ENCODE measurements around the gene PTPRQ.

Gene PTPRQ

DNA sequence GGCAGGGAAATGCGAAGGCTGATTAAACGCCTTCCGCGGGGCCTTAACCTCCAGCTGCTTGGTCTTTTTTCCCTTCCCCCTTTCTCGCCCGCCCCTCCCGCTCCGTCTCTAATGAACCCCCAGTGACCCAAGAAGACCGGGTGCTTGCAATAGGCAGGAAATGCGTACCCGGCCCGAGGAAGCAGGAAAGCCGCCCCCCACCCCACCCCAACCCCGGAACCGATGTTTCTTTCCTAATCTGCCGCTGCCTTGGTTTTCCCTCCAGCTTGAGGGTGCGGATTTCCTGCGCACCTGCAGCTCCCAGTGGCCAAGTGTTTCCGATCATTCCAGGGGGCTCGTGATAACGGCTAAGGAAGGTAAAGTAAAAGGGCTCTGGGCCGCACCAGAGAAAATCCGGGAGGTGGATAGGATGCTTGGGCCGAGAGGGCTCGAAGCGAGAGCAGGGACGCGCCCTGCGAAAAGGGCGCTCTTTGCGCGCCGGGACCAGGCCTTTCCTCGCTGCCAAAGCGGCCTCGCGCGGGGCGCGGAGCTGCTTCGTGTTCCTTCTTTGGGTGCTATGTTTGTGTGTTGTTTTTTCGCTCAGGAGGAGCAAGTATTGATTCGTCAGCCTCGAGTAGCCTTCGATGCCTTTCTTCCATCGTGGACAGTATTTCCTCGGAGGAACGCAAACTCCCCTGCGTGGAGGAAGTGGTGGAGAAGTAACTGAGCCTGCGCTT lies 264.4 kb downstream of the PTPRQ start (continued):
- TF ChIP-seq ZBTB17 (tag by site-specific recombination; IDR thresholded peaks at IDR 0.05) (no peak), HOXD13 (CRISPR knock-in tag; IDR thresholded peaks at IDR 0.05; ENCODE audit: borderline replicate concordance) (no peak), GLI2 (tag by site-specific recombination; IDR thresholded peaks at IDR 0.05; ENCODE audit: borderline replicate concordance, low read depth) (no peak), ZNF558 (tag by site-specific recombination; IDR thresholded peaks at IDR 0.05) (no peak), ZNF596 (tag by site-specific recombination; IDR thresholded peaks at IDR 0.05) (no peak), ZNF654 (tag by site-specific recombination; IDR thresholded peaks at IDR 0.05; ENCODE audit: low read depth) (no peak)
- TF ChIP-seq, protein P1, sequence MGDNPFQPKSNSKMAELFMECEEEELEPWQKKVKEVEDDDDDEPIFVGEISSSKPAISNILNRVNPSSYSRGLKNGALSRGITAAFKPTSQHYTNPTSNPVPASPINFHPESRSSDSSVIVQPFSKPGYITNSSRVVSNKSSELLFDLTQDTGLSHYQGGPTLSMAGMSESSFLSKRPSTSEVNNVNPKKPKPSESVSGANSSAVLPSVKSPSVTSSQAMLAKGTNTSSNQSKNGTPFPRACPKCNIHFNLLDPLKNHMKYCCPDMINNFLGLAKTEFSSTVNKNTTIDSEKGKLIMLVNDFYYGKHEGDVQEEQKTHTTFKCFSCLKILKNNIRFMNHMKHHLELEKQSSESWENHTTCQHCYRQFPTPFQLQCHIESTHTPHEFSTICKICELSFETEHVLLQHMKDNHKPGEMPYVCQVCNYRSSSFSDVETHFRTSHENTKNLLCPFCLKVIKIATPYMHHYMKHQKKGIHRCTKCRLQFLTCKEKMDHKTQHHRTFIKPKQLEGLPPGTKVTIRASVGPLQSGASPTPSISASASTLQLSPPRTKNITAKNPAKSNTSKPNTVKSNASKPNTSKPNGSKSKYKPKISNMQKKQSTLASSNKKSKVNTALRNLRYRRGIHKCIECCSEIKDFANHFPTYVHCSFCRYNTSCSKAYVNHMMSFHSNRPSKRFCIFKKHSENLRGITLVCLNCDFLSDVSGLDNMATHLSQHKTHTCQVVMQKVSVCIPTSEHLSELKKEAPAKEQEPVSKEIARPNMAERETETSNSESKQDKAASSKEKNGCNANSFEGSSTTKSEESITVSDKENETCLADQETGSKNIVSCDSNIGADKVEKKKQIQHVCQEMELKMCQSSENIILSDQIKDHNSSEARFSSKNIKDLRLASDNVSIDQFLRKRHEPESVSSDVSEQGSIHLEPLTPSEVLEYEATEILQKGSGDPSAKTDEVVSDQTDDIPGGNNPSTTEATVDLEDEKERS (tag by site-specific recombination; IDR thresholded peaks at IDR 0.05), result no peak
- TF ChIP-seq, protein P2, sequence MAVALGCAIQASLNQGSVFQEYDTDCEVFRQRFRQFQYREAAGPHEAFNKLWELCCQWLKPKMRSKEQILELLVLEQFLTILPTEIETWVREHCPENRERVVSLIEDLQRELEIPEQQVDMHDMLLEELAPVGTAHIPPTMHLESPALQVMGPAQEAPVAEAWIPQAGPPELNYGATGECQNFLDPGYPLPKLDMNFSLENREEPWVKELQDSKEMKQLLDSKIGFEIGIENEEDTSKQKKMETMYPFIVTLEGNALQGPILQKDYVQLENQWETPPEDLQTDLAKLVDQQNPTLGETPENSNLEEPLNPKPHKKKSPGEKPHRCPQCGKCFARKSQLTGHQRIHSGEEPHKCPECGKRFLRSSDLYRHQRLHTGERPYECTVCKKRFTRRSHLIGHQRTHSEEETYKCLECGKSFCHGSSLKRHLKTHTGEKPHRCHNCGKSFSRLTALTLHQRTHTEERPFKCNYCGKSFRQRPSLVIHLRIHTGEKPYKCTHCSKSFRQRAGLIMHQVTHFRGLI (tag by site-specific recombination; IDR thresholded peaks at IDR 0.05), result no peak

DNA sequence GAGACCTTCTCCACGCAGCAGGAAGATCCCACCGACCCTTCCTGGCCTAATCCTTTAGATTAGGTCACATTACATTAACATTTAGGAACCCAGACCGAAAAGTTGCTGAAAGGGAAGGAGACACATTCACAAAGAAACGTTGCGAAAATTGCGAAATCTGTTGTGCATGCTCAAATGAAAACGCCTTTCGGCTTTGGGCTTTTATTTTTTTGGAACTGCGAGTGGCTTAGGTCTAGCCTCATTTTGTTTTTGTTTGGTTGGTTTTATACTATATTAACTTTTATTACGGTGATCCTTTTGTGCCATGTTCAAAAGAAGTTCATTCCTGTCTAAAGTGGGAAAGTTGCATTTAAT lies 264.9 kb downstream of the PTPRQ start:
- no peaks in the 10 kb centered on the region for H3K36me3 ChIP-seq (ENCODE audit: control insufficient read depth in 2 of 2, insufficient read depth in 1 of 2, low read length in 2 of 2)
- no peak overlapping the region for H3K27ac ChIP-seq (ENCODE audit: extremely low read depth, low read depth, low read length)
- H3K9me3 ChIP-seq (ENCODE audit: control insufficient read depth, insufficient read depth, low read depth, low read length), result no peaks in the 10 kb centered on the region
- no peak overlapping the region for H3K4me3 ChIP-seq (ENCODE audit: low read depth, low read length)
- ChIA-PET CTCF (no interaction called here), POLR2A (interaction anchor here (0.6 kb wide), 1 partner anchor 1124 kb away, joined by 9 read pairs; no protein-coding TSS in a partner anchor)
- TF ChIP-seq ZNF571 (tag by site-specific recombination; IDR thresholded peaks at IDR 0.05), result no peak
- TF ChIP-seq GLIS2 (tag by site-specific recombination; IDR thresholded peaks at IDR 0.05), result no peak
- no peak for TF ChIP-seq ZNF174 (tag by site-specific recombination; IDR thresholded peaks at IDR 0.05)
- no peak for TF ChIP-seq ZNF391 (tag by site-specific recombination; IDR thresholded peaks at IDR 0.05; ENCODE audit: borderline replicate concordance, low read depth)
- no peak for TF ChIP-seq ZNF670 (tag by site-specific recombination; IDR thresholded peaks at IDR 0.05; ENCODE audit: low read depth)
- TF ChIP-seq IKZF3 (tag by site-specific recombination; IDR thresholded peaks at IDR 0.05), result no peak
- no peak for TF ChIP-seq KLF9 (tag by site-specific recombination; IDR thresholded peaks at IDR 0.05; ENCODE audit: low read depth)
- no peak for TF ChIP-seq GFI1B (tag by site-specific recombination; IDR thresholded peaks at IDR 0.05)
- TF ChIP-seq ZBTB1 (tag by site-specific recombination; IDR thresholded peaks at IDR 0.05), result no peak
- TF ChIP-seq ZNF266 (tag by site-specific recombination; IDR thresholded peaks at IDR 0.05; ENCODE audit: low read depth), result no peak
- TF ChIP-seq, protein P3, sequence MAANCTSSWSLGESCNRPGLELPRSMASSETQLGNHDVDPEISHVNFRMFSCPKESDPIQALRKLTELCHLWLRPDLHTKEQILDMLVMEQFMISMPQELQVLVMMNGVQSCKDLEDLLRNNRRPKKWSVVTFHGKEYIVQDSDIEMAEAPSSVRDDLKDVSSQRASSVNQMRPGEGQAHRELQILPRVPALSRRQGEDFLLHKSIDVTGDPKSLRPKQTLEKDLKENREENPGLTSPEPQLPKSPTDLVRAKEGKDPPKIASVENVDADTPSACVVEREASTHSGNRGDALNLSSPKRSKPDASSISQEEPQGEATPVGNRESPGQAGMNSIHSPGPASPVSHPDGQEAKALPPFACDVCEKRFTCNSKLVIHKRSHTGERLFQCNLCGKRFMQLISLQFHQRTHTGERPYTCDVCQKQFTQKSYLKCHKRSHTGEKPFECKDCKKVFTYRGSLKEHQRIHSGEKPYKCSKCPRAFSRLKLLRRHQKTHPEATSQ (tag by site-specific recombination; IDR thresholded peaks at IDR 0.05), result no peak
- TF ChIP-seq ZNF132 (tag by site-specific recombination; IDR thresholded peaks at IDR 0.05; ENCODE audit: borderline replicate concordance), result no peak
- TF ChIP-seq ZNF10 (tag by site-specific recombination; IDR thresholded peaks at IDR 0.05), result no peak
- TF ChIP-seq, protein P4, sequence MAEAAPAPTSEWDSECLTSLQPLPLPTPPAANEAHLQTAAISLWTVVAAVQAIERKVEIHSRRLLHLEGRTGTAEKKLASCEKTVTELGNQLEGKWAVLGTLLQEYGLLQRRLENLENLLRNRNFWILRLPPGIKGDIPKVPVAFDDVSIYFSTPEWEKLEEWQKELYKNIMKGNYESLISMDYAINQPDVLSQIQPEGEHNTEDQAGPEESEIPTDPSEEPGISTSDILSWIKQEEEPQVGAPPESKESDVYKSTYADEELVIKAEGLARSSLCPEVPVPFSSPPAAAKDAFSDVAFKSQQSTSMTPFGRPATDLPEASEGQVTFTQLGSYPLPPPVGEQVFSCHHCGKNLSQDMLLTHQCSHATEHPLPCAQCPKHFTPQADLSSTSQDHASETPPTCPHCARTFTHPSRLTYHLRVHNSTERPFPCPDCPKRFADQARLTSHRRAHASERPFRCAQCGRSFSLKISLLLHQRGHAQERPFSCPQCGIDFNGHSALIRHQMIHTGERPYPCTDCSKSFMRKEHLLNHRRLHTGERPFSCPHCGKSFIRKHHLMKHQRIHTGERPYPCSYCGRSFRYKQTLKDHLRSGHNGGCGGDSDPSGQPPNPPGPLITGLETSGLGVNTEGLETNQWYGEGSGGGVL (tag by site-specific recombination; IDR thresholded peaks at IDR 0.05), result no peak
- TF ChIP-seq, protein P2 (tag by site-specific recombination; IDR thresholded peaks at IDR 0.05), result no peak
- no peak for TF ChIP-seq SALL2 (tag by site-specific recombination; IDR thresholded peaks at IDR 0.05; ENCODE audit: borderline replicate concordance)
- TF ChIP-seq ZIC2 (tag by site-specific recombination; IDR thresholded peaks at IDR 0.05), result no peak
- no peaks in the 10 kb centered on the region for H3K4me1 ChIP-seq (ENCODE audit: control insufficient read depth, insufficient read depth, low read length)

Data from HEK293 (cell line).